Stomach (tissue), 4 donors: ENCODE measurements around the gene KCNJ9.

ENCODE experiments used
- CTCF ChIP-seq, 7 experiments: fragments of 450-650 bp in 4 of 7; fragments of 200-600 bp in 3 of 7; sonication (generic) in 3 of 7; IDR thresholded peaks; one replicate each; pipeline ENCODE4 v1.5.1; 2016 to 2019; ENCODE audit warnings: antibody characterized with exemption in 7 of 7, control low read depth in 2 of 7, mild to moderate bottlenecking in 1 of 7
- EP300 ChIP-seq: sonication (generic); formaldehyde crosslinking; IDR thresholded peaks from one replicate; pipeline ENCODE4 v1.6.1; 2017; ENCODE audit warnings: antibody characterized with exemption

DNA sequence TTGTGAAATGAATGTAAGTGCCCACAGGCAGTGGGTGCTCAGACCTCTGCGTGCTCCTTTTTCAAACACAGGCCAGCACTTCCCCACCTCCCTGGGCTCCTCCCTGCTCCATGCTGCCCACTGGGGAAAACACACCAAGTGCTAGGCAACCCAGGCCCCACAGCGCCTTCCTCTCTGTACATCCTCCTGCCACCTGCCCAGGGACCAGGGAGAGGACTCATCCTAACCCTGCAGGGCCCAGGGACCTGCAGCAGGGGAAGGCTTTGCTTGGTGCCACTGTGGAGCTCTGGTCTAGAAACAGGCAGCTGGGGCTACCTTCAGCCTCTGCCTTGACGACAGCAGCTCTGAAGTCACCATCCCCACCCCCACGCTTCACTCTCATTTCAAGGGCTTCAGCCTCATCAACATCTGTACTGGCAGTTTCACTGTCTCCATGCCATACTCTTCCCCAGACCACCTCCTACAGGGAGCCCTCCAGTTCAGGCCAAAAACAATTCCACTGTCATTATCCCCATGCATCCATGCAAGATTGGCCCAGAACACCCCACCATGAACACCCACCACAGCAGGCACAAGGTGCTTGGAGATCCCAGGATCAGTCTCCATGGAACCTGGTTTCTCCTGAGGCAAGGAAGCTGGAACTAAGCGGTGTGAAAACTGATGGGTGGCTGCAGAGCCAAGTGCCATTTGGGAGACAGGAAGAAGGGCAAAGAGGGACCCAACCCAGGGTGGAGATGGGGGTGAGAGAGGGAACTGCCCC lies 16.0 kb downstream of the KCNJ9 start:
- no peak for TF ChIP-seq CTCF (IDR thresholded peaks at IDR 0.05)
- no peak for TF ChIP-seq EP300
